NCI-H1417 treated with DMSO at 0.1 percent for 48 hours (cell line): ENCODE measurements around the gene NMNAT2.
"Not testable (repeated sequence)": the region's sequence is repeated elsewhere in the genome, so short reads cannot be mapped to it uniquely, and the experiment has no call there.

Experiments
- DNase-seq: peaks from one replicate; lab custom pipeline; 2025; lab: John Stamatoyannopoulos, UW

The NMNAT2 gene

GRCh38 chr1:183285746-183286145, 132.4 kb downstream of the NMNAT2 start:
- DNase-seq = no peak

GRCh38 chr1:183285256-183285655, 132.9 kb downstream of the NMNAT2 start:
- no peak for DNase-seq

- no peak for DNase-seq
Measured at GRCh38 chr1:183284086-183284485, 134.1 kb downstream of the NMNAT2 start.

- no peak for DNase-seq
Measured at GRCh38 chr1:183283286-183283685, 134.9 kb downstream of the NMNAT2 start.

- DNase-seq = no peak
Measured at GRCh38 chr1:183282101-183282855, 135.9 kb downstream of the NMNAT2 start.

GRCh38 chr1:183281553-183282091, 136.6 kb downstream of the NMNAT2 start:
- DNase-seq = peak; percentile 18

- DNase-seq = no peak
Measured at GRCh38 chr1:183281039-183281438, 137.1 kb downstream of the NMNAT2 start.

- no peak for DNase-seq
Measured at GRCh38 chr1:183279835-183280234, 138.3 kb downstream of the NMNAT2 start.

- DNase-seq = no peak
Measured at GRCh38 chr1:183278739-183279591, 139.2 kb downstream of the NMNAT2 start.

- no peak for DNase-seq
Measured at GRCh38 chr1:183277821-183278738, 140.1 kb downstream of the NMNAT2 start.

GRCh38 chr1:183276386-183277080, 141.6 kb downstream of the NMNAT2 start:
- no peak for DNase-seq

GRCh38 chr1:183275322-183275721, 142.9 kb downstream of the NMNAT2 start:
- no peak for DNase-seq

GRCh38 chr1:183274836-183275235, 143.3 kb downstream of the NMNAT2 start:
- no peak for DNase-seq

- DNase-seq = not testable (repeated sequence)
Measured at GRCh38 chr1:183273984-183274383, 144.2 kb downstream of the NMNAT2 start.

- no peak for DNase-seq
Measured at GRCh38 chr1:183273300-183273699, 144.9 kb downstream of the NMNAT2 start.

- no peak for DNase-seq
Measured at GRCh38 chr1:183272390-183272848, 145.8 kb downstream of the NMNAT2 start.

- DNase-seq = no peak
Measured at GRCh38 chr1:183270541-183271141, 147.5 kb downstream of the NMNAT2 start.

GRCh38 chr1:183267646-183268431, 150.3 kb downstream of the NMNAT2 start:
- DNase-seq = no peak

- no peak for DNase-seq
Measured at GRCh38 chr1:183263886-183264602, 154.1 kb downstream of the NMNAT2 start.
